GM21360 (cell line): ENCODE measurements around the gene CAMLG.
A peak's percentile ranks its signal among the peaks of the same experiment; 100 is the strongest.

Experiments used
- ATAC-seq: cut with Tn5 transposase; IDR thresholded peaks from one replicate; pipeline ENCODE4 v1.9.1; 2021; ENCODE audit warnings: mild to moderate bottlenecking, moderate library complexity; ENCODE audit not compliant: unreplicated experiment

Gene CAMLG

GRCh38 chr5:134777366-134777765 lies 39.0 kb downstream of the CAMLG start:
- no peak for ATAC-seq

- no peak for ATAC-seq
Observed at GRCh38 chr5:134784241-134784920, 46.0 kb downstream of the CAMLG start.

GRCh38 chr5:134784946-134785620 lies 46.7 kb downstream of the CAMLG start:
- no peak for ATAC-seq

DNA sequence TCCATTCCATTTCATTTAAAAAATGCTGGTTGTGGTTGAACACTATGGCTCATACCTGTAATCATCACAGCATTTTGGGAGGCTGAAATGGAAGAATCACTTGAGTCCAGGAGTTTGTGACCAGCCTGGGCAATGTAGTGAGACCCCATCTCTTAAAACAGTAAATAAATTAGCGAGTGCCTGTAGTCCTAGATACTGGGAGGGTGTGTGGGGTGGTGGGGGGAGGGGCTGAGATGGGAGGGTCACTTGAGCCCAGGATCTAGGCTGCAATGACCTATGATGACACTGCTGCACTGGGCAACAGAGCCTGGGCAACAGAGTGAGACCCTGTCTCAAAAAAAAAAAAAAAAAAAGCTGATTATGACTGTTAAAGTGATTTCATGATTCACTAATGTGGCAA lies 49.3 kb downstream of the CAMLG start:
- no peak for ATAC-seq

DNA sequence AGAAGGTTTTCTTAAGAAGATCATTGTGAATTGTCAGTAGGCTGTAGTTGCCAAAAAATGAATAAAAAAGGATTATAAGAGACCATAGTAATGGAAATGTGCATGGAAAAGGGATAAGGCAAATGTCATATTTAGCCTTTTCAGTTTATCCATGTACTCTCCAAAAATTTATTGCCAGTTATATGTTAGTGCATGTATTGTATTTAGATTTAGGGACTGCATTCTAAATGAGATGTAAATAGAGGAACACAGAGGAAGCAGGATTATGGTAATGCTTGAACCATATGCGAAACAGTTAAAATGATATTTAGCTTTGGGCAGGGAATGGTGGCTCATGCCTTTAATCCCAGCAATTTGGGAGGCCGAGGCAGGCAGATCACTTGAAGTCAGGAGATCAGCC lies 53.2 kb downstream of the CAMLG start:
- ATAC-seq = no peak

DNA sequence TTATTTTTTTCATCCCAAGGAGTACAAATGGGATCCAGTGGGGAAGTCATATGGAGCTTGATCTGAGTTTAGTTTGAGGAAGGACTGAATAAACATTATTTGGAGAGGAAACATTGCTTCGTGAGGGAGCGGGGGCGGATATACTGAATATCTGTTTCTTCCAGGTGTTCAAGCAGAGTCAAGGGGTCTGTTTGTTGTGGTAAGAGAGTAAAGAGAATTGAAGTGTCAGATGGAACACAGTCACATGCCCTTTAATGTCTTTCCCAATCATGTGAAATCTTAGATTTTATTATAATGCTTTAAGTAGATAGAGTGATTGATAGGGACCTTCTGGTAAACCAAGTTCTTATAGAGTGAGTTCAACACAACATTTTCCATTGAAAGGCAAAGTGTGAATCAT lies 53.9 kb downstream of the CAMLG start:
- no peak for ATAC-seq

DNA sequence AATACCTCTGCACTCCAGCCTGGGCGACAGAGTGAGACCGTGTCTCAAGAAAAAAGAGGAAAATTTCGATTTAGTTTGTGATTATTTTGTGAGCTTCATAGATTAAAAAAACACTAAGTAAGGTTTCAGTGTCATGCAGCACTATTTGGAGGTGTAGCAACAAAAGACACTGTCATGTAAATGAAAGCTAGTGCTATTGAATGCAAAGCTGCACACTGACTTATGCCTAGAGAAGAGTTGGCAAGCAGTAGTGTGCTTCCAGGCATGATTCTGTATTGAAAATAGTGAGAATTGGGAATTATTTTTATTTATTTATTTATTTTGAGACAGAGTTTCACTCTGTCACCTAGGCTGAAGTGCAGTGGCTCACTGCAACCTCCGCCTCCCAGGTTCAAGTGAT lies 54.8 kb downstream of the CAMLG start:
- no peak for ATAC-seq

- ATAC-seq = no peak
Observed at GRCh38 chr5:134794082-134794481, 55.7 kb downstream of the CAMLG start.

DNA sequence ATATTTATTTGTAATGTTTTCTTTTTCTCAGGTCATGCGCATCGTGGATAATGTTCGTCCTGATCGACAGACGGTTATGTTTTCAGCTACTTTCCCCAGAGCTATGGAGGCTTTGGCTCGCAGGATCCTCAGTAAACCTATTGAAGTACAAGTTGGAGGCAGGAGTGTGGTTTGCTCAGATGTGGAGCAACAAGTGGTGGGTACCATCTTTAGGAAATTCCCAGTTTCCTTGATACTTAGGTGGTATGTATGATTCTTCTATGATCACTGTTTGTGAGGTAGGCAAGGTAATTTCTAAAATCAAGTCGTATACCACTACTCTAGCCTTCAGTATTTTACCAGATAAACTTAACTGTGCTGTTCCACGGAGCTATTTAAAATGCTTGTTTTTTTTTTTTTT lies 56.5 kb downstream of the CAMLG start:
- no peak for ATAC-seq

GRCh38 chr5:134798468-134798867 lies 60.1 kb downstream of the CAMLG start:
- ATAC-seq = peak; percentile 48
